NOMO-1 (cell line): ENCODE results near the gene GOLGA6L7.
"Not testable (repeated sequence)": the region's sequence is repeated elsewhere in the genome, so short reads cannot be mapped to it uniquely, and the experiment has no call there.

Experiments
- DNase-seq, 2 experiments: peaks; one replicate each; lab custom pipeline; 2025; ENCODE audit not compliant: unreplicated experiment in 2 of 2; lab: John Stamatoyannopoulos, UW

Gene GOLGA6L7

GRCh38 chr15:28884151-28884940 lies 35.9 kb upstream of the GOLGA6L7 start:
- no peak for DNase-seq

- DNase-seq: no peak
Measured at GRCh38 chr15:28881600-28881999, 33.2 kb upstream of the GOLGA6L7 start.

- DNase-seq: peak; percentile 24 to 28
Measured at GRCh38 chr15:28881170-28881569, 32.7 kb upstream of the GOLGA6L7 start.

GRCh38 chr15:28880680-28881079 lies 32.2 kb upstream of the GOLGA6L7 start:
- no peak for DNase-seq

GRCh38 chr15:28879551-28879950 lies 31.1 kb upstream of the GOLGA6L7 start:
- no peak for DNase-seq

- no peak for DNase-seq
Measured at GRCh38 chr15:28878209-28878608, 29.8 kb upstream of the GOLGA6L7 start.

DNA sequence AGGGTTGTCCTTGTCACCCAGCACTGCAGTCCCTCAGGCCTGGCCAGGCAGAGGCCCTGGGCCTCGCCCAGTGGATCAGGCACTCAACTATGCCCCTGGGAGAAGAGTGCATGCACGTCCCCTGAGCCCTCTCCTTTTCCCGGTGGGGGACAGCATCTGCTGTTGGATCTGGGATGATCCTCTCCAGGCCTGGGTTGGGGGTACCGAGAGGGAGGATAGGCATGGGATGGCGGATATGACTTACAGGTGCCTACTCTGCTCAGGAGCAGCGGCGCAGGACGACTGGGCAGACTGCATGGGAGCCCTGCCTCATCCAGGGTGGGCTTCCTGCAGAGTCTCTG lies 28.4 kb upstream of the GOLGA6L7 start:
- DNase-seq: no peak

DNA sequence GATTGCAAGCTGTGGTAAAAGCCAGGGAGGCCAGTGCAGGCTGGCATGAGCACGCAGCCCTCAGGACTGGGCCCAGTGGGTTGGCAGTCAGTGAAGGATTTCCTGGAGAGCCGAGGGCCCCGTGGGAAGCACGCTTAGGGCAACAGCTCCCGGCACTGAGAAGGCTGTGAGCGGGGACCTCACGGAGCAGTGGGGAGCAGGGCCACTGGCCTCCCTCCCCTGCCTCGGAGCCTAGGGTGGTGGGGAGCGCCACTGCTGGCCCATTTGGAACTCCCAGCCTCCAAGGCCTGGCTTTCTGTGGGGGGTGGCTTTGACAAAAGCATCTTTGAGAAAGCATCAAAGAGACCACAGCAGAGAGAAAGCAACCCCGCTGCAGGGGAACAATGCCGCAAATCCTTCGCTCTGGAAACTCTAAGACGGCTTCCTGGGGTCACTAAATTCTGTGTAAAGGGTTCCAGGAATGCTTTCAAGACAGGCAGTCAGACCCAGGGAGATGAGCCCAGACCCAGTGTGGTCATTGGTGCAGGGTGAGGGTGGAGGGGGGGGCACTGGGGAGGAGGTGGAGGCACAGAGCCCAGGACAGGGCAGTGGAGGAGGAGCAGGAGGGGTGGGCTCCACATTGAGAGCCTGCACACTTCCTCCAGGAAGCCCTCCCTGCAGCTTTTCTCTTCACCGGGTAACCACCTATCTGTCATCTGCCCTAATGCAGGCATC lies 27.8 kb upstream of the GOLGA6L7 start:
- no peak for DNase-seq

DNA sequence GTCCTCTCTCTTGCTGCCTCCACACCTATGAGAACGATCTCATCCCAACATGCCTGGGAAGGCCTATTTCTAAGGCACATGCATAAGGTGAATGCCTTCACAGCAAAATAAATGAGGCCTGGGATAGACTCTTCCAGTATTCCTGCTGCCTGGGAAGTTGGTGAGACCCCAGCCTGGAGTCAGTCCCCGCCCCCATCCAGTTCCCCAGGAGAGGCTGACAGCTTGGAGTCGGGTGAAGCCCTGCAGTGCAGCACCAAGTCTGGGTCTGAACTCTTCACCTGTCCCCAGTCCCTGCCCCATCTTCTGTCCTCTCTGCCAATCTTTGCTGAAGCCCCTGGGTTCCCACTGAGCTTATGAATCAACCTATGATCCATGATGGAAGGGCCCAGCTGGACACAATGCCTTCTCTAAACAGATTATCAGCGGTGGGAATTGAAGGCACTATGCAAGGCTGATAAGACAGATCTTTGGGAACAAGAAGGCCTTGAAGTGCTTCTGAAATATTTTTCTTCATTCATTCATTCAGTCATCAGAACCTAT lies 27.1 kb upstream of the GOLGA6L7 start:
- DNase-seq: no peak

DNA sequence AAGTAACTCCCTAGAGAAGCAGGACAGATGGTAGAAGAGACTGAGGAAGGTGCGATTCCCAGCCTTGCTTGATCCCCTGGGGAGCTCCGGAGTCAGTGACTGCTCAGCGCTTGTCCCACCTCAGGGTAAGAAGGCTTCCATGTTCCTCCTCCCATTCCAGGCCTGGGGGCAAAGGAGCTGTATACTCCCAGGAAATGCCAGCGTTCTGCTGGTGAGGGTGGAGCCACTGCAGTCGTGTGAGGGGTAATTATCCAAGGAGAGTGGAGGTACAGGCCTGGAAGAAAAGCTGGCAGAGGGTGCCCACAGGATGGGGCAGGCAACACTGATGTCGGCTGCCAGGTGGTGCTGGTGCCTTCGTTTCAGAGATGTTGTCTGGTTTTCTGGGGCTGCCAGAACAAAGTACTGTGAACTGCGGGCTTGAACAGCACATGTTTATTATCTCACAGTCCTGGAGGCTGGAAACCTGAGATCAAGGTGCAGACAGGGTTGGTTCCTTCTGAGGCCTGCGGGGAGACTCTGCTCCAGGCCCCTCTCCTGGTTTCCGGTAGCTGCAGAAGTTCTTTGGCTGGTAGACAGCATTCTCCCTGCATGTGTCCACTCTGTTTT lies 25.2 kb upstream of the GOLGA6L7 start:
- DNase-seq: no peak

DNA sequence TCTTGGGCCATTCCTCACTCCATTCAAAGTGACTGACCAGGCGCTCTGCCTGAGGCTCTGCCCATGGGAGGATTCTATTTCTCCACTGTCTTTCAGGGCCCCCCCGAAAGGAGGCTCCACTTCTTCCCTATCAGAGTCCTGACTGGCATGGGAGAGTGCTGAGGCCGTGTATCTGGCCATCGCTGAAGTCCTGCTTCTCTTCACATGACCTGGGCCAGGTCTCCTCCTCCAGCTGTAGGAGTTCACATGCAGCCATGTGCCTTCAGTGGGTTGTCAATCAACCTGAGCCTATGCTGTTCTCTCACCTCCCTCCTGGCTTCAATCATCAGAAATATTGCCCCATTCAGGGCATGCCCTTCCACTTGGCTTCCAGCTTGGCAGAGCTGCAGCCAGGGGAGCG lies 24.6 kb upstream of the GOLGA6L7 start:
- no peak for DNase-seq

DNA sequence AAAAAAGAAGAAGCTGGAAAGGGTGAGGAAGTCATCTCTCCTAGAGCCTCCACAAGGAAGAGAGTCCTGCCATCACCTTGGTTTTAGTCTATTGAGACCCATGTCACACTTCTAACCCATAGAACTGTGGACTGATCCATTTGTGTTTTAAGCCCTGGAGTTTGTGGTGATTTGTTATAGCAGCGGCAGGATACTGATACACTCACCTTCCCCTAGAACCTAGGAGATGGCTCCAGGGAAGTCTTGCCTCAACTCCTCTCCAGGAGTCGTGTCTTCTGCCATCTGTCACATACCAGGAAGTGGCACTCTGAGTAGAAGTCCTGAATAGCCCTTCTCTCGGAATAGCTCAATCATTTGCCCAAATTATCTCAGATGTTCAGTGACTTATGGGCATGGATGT lies 22.7 kb upstream of the GOLGA6L7 start:
- DNase-seq: no peak

GRCh38 chr15:28868744-28869345 lies 20.4 kb upstream of the GOLGA6L7 start:
- peak in 1 of 2 experiments; percentile 31 for DNase-seq

DNA sequence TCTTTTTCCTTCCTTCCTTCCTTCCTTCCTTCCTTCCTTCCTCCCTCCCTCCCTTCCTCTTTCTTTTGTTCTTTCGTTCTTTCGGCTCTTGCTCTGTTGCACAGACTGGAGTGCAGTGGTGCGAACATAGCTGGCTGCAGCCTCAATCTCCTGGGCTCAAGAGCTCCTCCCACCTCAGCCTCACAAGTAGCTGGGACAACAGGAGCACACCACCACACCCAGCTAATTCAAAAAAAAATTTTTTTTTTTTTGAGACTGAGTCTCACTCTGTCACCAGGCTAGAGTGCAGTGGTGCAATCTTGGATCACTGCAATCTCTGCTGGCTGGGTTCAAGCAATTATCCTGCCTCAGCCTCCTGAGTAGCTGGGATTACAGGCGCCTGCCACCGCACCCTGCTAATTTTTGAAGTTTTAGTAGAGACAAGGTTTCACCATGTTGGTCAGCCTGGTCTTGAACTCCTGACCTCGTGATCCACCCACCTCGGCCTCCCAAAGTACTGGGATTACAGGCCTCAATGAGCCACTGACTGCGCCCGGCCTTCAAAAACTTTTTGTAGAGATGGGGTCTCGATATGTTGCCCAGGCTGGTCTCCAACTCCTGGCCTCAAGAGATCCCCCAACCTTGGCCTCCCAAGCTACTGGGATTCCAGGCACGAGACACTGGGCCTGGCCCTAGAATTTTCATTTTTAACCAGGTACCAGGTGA lies 13.3 kb upstream of the GOLGA6L7 start:
- not testable (repeated sequence) for DNase-seq

- peak; percentile 68 to 77 for DNase-seq
Measured at GRCh38 chr15:28861031-28861534, 12.6 kb upstream of the GOLGA6L7 start.

DNA sequence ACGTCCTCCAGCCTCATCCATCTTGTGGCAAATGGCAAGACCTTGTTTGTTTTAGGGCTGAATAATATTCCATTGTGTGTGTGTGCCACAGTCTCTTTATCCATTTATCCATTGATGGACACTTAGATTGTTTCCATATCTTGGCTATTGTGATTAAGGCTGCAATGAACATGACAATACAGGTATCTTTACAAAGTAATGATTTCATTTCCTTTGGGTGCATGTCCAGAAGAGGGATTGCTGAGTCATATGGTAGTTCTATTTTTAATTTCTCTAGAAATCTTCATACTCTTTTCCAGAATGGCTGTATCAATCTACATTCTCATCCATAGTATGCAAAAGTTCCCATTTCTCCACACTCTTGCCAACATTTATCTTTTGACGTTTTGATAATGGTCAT lies 6.1 kb upstream of the GOLGA6L7 start:
- not testable (repeated sequence) for DNase-seq

DNA sequence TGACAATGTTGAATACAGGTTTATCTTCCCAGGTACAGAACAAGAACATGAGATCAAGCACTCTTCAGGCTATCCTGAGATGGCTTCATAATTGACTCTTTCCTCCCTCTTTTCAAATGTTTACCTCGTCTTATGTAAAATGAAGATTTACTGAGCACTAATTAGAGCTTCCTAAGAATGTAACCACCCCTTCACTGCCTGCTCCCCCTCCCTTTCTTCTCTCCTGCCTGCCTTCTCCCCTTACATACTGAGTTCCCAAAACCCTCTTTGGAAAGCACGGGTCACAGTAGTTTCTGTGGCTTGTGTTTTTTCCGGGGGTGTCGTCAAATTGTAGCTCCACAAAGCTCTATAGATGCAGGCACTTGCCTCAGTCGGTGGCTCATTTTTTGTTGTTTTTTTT lies 5.2 kb upstream of the GOLGA6L7 start:
- not testable (repeated sequence) for DNase-seq

GRCh38 chr15:28849766-28850165 lies 1.3 kb upstream of the GOLGA6L7 start:
- not testable (repeated sequence) for DNase-seq

- not testable (repeated sequence) for DNase-seq
Measured at GRCh38 chr15:28849271-28849670, 827 bp upstream of the GOLGA6L7 start.

DNA sequence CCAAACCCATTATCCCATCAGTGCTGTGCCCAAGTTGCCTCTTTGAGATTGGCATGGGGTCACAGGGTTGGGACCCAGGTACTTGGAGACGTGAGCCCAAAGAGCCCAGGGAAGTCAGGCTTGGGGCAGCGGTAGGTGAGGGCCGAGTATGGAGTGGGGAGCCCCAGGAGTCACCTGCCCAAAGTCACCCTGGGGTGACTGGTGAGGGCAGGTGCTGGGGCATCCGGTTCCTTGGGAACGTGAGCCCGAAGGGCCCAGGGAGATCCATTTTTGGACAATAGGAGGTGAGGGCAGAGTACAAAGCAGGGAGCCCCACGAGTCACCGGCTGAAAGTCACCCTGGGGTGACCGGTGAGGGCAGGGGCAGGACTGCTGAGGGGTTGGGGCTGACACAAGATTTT lies 485 bp downstream of the GOLGA6L7 start:
- not testable (repeated sequence) for DNase-seq
